MCF 10A (cell line): ENCODE data around the gene CSTF3. TPM values are rescaled to one million over a fixed set of nuclear protein-coding genes. Genes with fewer than 3 reads are reported as not detected.

Source experiments
- BruUV-seq: library from RNA; stranded (reverse); fragments of 400-500 nt; replicated peaks from 2 replicates; lab custom pipeline; 2021; lab: Mats Ljungman, UMichigan
- CTCF ChIA-PET: fragments of 300-600 bp; sonication (Branson Sonifier 250); formaldehyde crosslinking; extraction: SDS; loops from one replicate; lab custom pipeline; 2021; ENCODE audit warnings: antibody characterized with exemption, inconsistent platforms; lab: Yijun Ruan, JAX
- POLR2A ChIA-PET: fragments of 300-600, 350-650 bp; sonication (Branson Sonifier 250); formaldehyde crosslinking; extraction: SDS; loops from one replicate; lab custom pipeline; 2020; ENCODE audit warnings: antibody characterized with exemption, inconsistent platforms; lab: Yijun Ruan, JAX
- DNase-seq: peaks from one replicate; pipeline ENCODE4 v3.0.0-alpha.2; 2018; ENCODE audit not compliant: unreplicated experiment
- H3K27ac Mint-ChIP-seq: one replicate; pipeline ENCODE4 v1.8.0; 2022; ENCODE audit warnings: mild to moderate bottlenecking, low read depth, mixed read lengths; ENCODE audit not compliant: unreplicated experiment
- H3K27me3 Mint-ChIP-seq: one replicate; pipeline ENCODE4 v1.8.0; 2022; ENCODE audit warnings: mixed read lengths; ENCODE audit not compliant: insufficient read depth, unreplicated experiment
- H3K36me3 Mint-ChIP-seq: one replicate; pipeline ENCODE4 v1.8.0; 2022; ENCODE audit warnings: mild to moderate bottlenecking, moderate library complexity, mixed read lengths; ENCODE audit not compliant: insufficient read depth, unreplicated experiment
- H3K4me1 Mint-ChIP-seq: one replicate; pipeline ENCODE4 v1.8.0; 2022; ENCODE audit warnings: mixed read lengths; ENCODE audit not compliant: insufficient read depth, unreplicated experiment
- H3K4me3 Mint-ChIP-seq: one replicate; pipeline ENCODE4 v1.8.0; 2022; ENCODE audit warnings: mild to moderate bottlenecking, moderate library complexity, mixed read lengths; ENCODE audit not compliant: unreplicated experiment
- H3K9me3 Mint-ChIP-seq: one replicate; pipeline ENCODE4 v1.8.0; 2022; ENCODE audit warnings: mixed read lengths; ENCODE audit not compliant: unreplicated experiment
- CTCF ChIP-seq: fragments of 200-600 bp; IDR thresholded peaks from one replicate; pipeline ENCODE4 v1.8.0; 2022; ENCODE audit warnings: antibody characterized with exemption, mild to moderate bottlenecking; ENCODE audit not compliant: unreplicated experiment
- intact Hi-C: fragments of 100-400 bp; cut with micrococcal nuclease; formaldehyde crosslinking; loops from 2 replicates; pipeline ENCODE4 v1.14.1; 2022
- total RNA-seq: library from RNA; stranded (reverse); gene quantifications from 2 replicates; pipeline ENCODE4 v1.2.3, GENCODE V29; 2022

Gene CSTF3
- total RNA-seq, 1 experiment from 2014 or later, result 48.4 TPM

- CTCF ChIA-PET, result interaction anchor here (0.6 to 1.1 kb wide), 2 partner anchors 70 to 209 kb away, joined by 3 read pairs; no protein-coding TSS in a partner anchor
- H3K36me3 Mint-ChIP-seq, result peaks cover 56% of the 10 kb centered on the region
- H3K27ac Mint-ChIP-seq, result no peak overlapping the region
- no peak for TF ChIP-seq CTCF
- no peaks in the 10 kb centered on the region for H3K4me1 Mint-ChIP-seq
- no peaks in the 10 kb centered on the region for H3K27me3 Mint-ChIP-seq
- intact Hi-C loops, result no loop called here
- no peak overlapping the region for H3K4me3 Mint-ChIP-seq
- no peak for DNase-seq
- POLR2A ChIA-PET, result interaction anchor here (0.6 to 1.3 kb wide), 5 partner anchors 8 to 408 kb away, joined by 3 to 5 read pairs (median 4); partner anchors contain the start of gene CSTF3
- no TSS peak for BruUV-seq
- H3K9me3 Mint-ChIP-seq, result no peaks in the 10 kb centered on the region
These were observed 25.4 kb downstream of the CSTF3 start for GRCh38 chr11:33135768-33136443.

GRCh38 chr11:33135216-33135615 is 26.1 kb downstream of the CSTF3 start:
- Mint-ChIP-seq H3K27ac (no peak overlapping the region), H3K4me1 (no peaks in the 10 kb centered on the region), H3K9me3 (no peaks in the 10 kb centered on the region), H3K36me3 (peaks cover 54% of the 10 kb centered on the region), H3K4me3 (no peak overlapping the region), H3K27me3 (no peaks in the 10 kb centered on the region)
- no TSS peak for BruUV-seq
- POLR2A ChIA-PET, result interaction anchor here (0.8 to 1.3 kb wide), 4 partner anchors 9 to 26 kb away, joined by 3 to 5 read pairs (median 4); partner anchors contain the start of gene CSTF3
- no peak for DNase-seq
- CTCF ChIA-PET, result interaction anchor here (0.6 to 1.1 kb wide), 2 partner anchors 70 to 209 kb away, joined by 3 read pairs; no protein-coding TSS in a partner anchor
- intact Hi-C loops, result no loop called here
- no peak for TF ChIP-seq CTCF

GRCh38 chr11:33134276-33134675 is 27.0 kb downstream of the CSTF3 start:
- intact Hi-C loops, result no loop called here
- CTCF ChIA-PET, result no interaction called here
- DNase-seq, result no peak
- no peaks in the 10 kb centered on the region for H3K27me3 Mint-ChIP-seq
- no peak overlapping the region for H3K4me3 Mint-ChIP-seq
- peaks cover 50% of the 10 kb centered on the region for H3K36me3 Mint-ChIP-seq
- POLR2A ChIA-PET, result interaction anchor here (0.9 kb wide), 1 partner anchor 202 kb away, joined by 3 read pairs; no protein-coding TSS in a partner anchor
- no peaks in the 10 kb centered on the region for H3K9me3 Mint-ChIP-seq
- BruUV-seq, result no TSS peak
- H3K4me1 Mint-ChIP-seq, result no peaks in the 10 kb centered on the region
- H3K27ac Mint-ChIP-seq, result no peak overlapping the region
- TF ChIP-seq CTCF, result no peak

GRCh38 chr11:33133761-33134160 is 27.5 kb downstream of the CSTF3 start:
- Mint-ChIP-seq H3K9me3 (no peaks in the 10 kb centered on the region), H3K4me1 (no peaks in the 10 kb centered on the region), H3K4me3 (no peak overlapping the region), H3K36me3 (peaks cover 56% of the 10 kb centered on the region), H3K27ac (no peak overlapping the region), H3K27me3 (no peaks in the 10 kb centered on the region)
- ChIA-PET CTCF (no interaction called here), POLR2A (no interaction called here)
- no peak for TF ChIP-seq CTCF
- no peak for DNase-seq
- intact Hi-C loops, result no loop called here
- no TSS peak for BruUV-seq
